ENCODE results near the gene RBM33. TPM values are rescaled to one million over a fixed set of nuclear protein-coding genes. Genes with fewer than 3 reads are reported as not detected.
"Not testable (repeated sequence)": the region's sequence is repeated elsewhere in the genome, so short reads cannot be mapped to it uniquely, and the experiment has no call there.

RBM33 gene
- 10 to 100 TPM; 64.0 to 64.9 TPM for total RNA-seq

- POLR2A ChIA-PET: interaction anchor here (0.7 to 1.3 kb wide), 5 partner anchors 20 to 347 kb away, joined by 3 to 5 read pairs (median 5); no protein-coding TSS in a partner anchor
Measured at GRCh38 chr7:155644178-155644970, at the start of gene RBM33. TSS of gene RBM33 (plus strand) at chr7:155644661. CDS start at chr7:155644877, 216 bp downstream.

GRCh38 chr7:155594961-155595366, 49.5 kb upstream of the RBM33 start:
- CTCF ChIA-PET: no interaction called here
- POLR2A ChIA-PET: no interaction called here

More at GRCh38 chr7:155644178-155644970, at the start of gene RBM33:
- CTCF ChIA-PET: interaction anchor here (0.6 to 1.4 kb wide), 5 partner anchors 21 to 97 kb away, joined by 3 to 6 read pairs (median 4); no protein-coding TSS in a partner anchor

GRCh38 chr7:155597753-155598140, 46.7 kb upstream of the RBM33 start:
- CTCF ChIA-PET: no interaction called here
- POLR2A ChIA-PET: interaction anchor here (1.5 kb wide), 1 partner anchor 46 kb away, joined by 5 read pairs; no protein-coding TSS in a partner anchor

GRCh38 chr7:155598810-155599210, 45.7 kb upstream of the RBM33 start:
- ChIA-PET CTCF (interaction anchor here (0.6 to 2.0 kb wide), 27 partner anchors 9 to 1744 kb away, joined by 3 to 18 read pairs (median 3); no protein-coding TSS in a partner anchor), POLR2A (interaction anchor here (1.5 kb wide), 1 partner anchor 45 kb away, joined by 5 read pairs; no protein-coding TSS in a partner anchor)

- CTCF ChIA-PET: no interaction called here
- POLR2A ChIA-PET: no interaction called here
Measured at GRCh38 chr7:155602156-155602555, 42.3 kb upstream of the RBM33 start.

GRCh38 chr7:155602750-155603149, 41.7 kb upstream of the RBM33 start:
- CTCF ChIA-PET: no interaction called here
- POLR2A ChIA-PET: no interaction called here

- ChIA-PET CTCF (no interaction called here), POLR2A (no interaction called here)
Measured at GRCh38 chr7:155603205-155603857, 41.1 kb upstream of the RBM33 start.

- CTCF ChIA-PET: no interaction called here
- POLR2A ChIA-PET: no interaction called here
Measured at GRCh38 chr7:155603858-155604503, 40.5 kb upstream of the RBM33 start.

GRCh38 chr7:155604504-155604997, 39.9 kb upstream of the RBM33 start:
- CTCF ChIA-PET: no interaction called here
- POLR2A ChIA-PET: interaction anchor here (0.6 kb wide), 1 partner anchor 303 kb away, joined by 4 read pairs; no protein-coding TSS in a partner anchor

GRCh38 chr7:155609185-155609584, 35.3 kb upstream of the RBM33 start:
- ChIA-PET CTCF (interaction anchor here (1.8 kb wide), 1 partner anchor 10 kb away, joined by 7 read pairs; no protein-coding TSS in a partner anchor), POLR2A (no interaction called here)

GRCh38 chr7:155610633-155611193, 33.7 kb upstream of the RBM33 start:
- POLR2A ChIA-PET: no interaction called here
- CTCF ChIA-PET: no interaction called here

GRCh38 chr7:155611808-155612447, 32.5 kb upstream of the RBM33 start:
- ChIA-PET CTCF (interaction anchor here (0.7 to 1.3 kb wide), 2 partner anchors 13 to 129 kb away, joined by 3 read pairs; no protein-coding TSS in a partner anchor), POLR2A (no interaction called here)

- ChIA-PET POLR2A (no interaction called here), CTCF (interaction anchor here (0.7 to 1.3 kb wide), 2 partner anchors 14 to 130 kb away, joined by 3 read pairs; no protein-coding TSS in a partner anchor)
Measured at GRCh38 chr7:155612658-155613057, 31.8 kb upstream of the RBM33 start.

- CTCF ChIA-PET, POLR2A ChIA-PET: not testable (repeated sequence)
Measured at GRCh38 chr7:155615085-155615484, 29.4 kb upstream of the RBM33 start.

- POLR2A ChIA-PET: no interaction called here
- CTCF ChIA-PET: no interaction called here
Measured at GRCh38 chr7:155618708-155619633, 25.5 kb upstream of the RBM33 start.

- POLR2A ChIA-PET: no interaction called here
- CTCF ChIA-PET: no interaction called here
Measured at GRCh38 chr7:155619634-155620271, 24.7 kb upstream of the RBM33 start.

GRCh38 chr7:155620497-155620896, 24.0 kb upstream of the RBM33 start:
- POLR2A ChIA-PET: no interaction called here
- CTCF ChIA-PET: no interaction called here
